ENCODE results near the gene CLCN7. TPM values are rescaled to one million over a fixed set of nuclear protein-coding genes. Genes with fewer than 3 reads are reported as not detected.

Gene CLCN7
- polyA plus RNA-seq, 3 donors: 37.4 to 249 (median 56.5) TPM

- 95% methylated on average over 20 of the region's 22 CpGs for WGBS (ENCODE audit: insufficient coverage)
- no peak overlapping the region for H3K9ac ChIP-seq (ENCODE audit: insufficient read depth, low read length, poor library complexity, severe bottlenecking)
Observed at GRCh38 chr16:1437606-1438005, 37.2 kb downstream of the CLCN7 start.

DNA sequence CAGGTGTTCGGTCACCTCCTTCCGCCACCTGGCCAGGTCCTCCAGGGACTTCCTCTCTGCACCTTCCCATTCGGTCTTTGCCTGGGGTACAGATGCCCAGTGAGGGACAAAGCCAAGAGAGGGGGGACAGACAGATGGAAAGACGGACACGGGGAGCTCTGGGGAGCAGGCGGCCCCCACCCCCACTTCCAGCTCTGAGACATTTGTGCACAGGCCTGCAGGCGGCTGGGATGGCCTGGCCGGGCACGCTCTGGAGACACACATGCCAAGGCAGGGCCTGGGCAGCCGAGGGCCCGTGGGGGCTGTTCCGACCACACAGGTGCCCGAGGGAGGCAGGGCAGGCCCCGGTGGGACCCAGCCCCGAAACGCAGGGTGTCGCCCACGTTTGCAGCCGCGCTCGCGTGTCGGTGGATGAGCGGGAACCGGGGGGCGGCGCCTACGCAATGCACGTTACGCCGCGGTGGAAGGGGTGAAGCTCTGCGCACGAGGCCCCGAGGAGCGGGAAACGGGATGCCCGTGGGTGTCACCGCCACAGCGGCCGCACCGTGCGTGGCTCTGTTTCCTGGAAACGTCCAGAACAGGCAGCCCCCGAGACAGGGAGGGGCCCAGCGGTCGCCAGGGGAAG, 38.0 kb downstream of the CLCN7 start:
- no peaks in the 10 kb centered on the region for H3K79me2 ChIP-seq (ENCODE audit: insufficient read depth, low read length)
- no peak overlapping the region for H3K4me3 Mint-ChIP-seq
- H2AFZ ChIP-seq (ENCODE audit: insufficient read depth, low read depth, low read length, poor library complexity, severe bottlenecking): no peak overlapping the region
- peaks cover 0 to 15% of the 10 kb centered on the region in 2 donors for H3K36me3 Mint-ChIP-seq
- no peak overlapping the region for H3K4me3 ChIP-seq (replicated peaks in 1 of 3; ENCODE audit: low read depth in 2 of 3, low read length in 3 of 3)
- H3K9me3 Mint-ChIP-seq: peaks cover 0 to 2% (median 0%) of the 10 kb centered on the region in 7 donors
- H3K27ac ChIP-seq (ENCODE audit: low read depth in 1 of 2, low read length in 2 of 2): no peak overlapping the region
- TF ChIP-seq, protein P1, sequence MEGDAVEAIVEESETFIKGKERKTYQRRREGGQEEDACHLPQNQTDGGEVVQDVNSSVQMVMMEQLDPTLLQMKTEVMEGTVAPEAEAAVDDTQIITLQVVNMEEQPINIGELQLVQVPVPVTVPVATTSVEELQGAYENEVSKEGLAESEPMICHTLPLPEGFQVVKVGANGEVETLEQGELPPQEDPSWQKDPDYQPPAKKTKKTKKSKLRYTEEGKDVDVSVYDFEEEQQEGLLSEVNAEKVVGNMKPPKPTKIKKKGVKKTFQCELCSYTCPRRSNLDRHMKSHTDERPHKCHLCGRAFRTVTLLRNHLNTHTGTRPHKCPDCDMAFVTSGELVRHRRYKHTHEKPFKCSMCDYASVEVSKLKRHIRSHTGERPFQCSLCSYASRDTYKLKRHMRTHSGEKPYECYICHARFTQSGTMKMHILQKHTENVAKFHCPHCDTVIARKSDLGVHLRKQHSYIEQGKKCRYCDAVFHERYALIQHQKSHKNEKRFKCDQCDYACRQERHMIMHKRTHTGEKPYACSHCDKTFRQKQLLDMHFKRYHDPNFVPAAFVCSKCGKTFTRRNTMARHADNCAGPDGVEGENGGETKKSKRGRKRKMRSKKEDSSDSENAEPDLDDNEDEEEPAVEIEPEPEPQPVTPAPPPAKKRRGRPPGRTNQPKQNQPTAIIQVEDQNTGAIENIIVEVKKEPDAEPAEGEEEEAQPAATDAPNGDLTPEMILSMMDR (IDR thresholded peaks at IDR 0.05): no peak
- H3K4me2 ChIP-seq (replicated peaks; ENCODE audit: extremely low read depth, low read length, poor library complexity, severe bottlenecking): no peak overlapping the region
- peaks cover 0 to 4% of the 10 kb centered on the region in 2 donors for H3K36me3 ChIP-seq (replicated peaks in 1 of 2; ENCODE audit: control insufficient read depth in 1 of 2, insufficient read depth in 2 of 2, low read length in 2 of 2)
- H4K20me1 ChIP-seq (ENCODE audit: insufficient read depth, low read length): no peaks in the 10 kb centered on the region
- peaks cover 3% of the 10 kb centered on the region for H3K4me1 Mint-ChIP-seq
- WGBS (ENCODE audit: insufficient coverage): 94% methylated on average over 45 of the region's 47 CpGs
- no peak overlapping the region for H3K9ac ChIP-seq (ENCODE audit: insufficient read depth, low read length, poor library complexity, severe bottlenecking)
- no peaks in the 10 kb centered on the region for H3K9me3 ChIP-seq (replicated peaks in 1 of 2; ENCODE audit: control insufficient read depth in 1 of 2, insufficient read depth in 1 of 2, low read length in 2 of 2)
- intact Hi-C loops (cut with micrococcal nuclease): no loop called here
- no peak for DNase-seq
- H3K27me3 Mint-ChIP-seq (ENCODE audit: low read depth in 3 of 3): peaks cover 3 to 20% (median 6%) of the 10 kb centered on the region in 3 donors
- peaks cover 0 to 19% of the 10 kb centered on the region in 2 donors for H3K27me3 ChIP-seq (ENCODE audit: control insufficient read depth in 2 of 2, insufficient read depth in 2 of 2, low read length in 2 of 2)
- peaks cover 0 to 13% of the 10 kb centered on the region in 2 donors for H3K4me1 ChIP-seq (ENCODE audit: control insufficient read depth in 1 of 2, insufficient read depth in 2 of 2, low read length in 2 of 2)
- H3K27ac Mint-ChIP-seq: no peak overlapping the region

More at GRCh38 chr16:1437606-1438005, 37.2 kb downstream of the CLCN7 start:
- Mint-ChIP-seq H3K9me3 (no peaks in the 10 kb centered on the region), H3K36me3 (peaks cover 0 to 15% of the 10 kb centered on the region in 2 donors), H3K4me3 (no peak overlapping the region), H3K27ac (no peak overlapping the region), H3K27me3 (ENCODE audit: low read depth in 3 of 3) (peaks cover 0 to 13% (median 3%) of the 10 kb centered on the region in 3 donors), H3K4me1 (no peaks in the 10 kb centered on the region)
- Histone ChIP-seq H3K27me3 (ENCODE audit: control insufficient read depth in 2 of 2, insufficient read depth in 2 of 2, low read length in 2 of 2) (peaks cover 0 to 13% of the 10 kb centered on the region in 2 donors), H4K20me1 (ENCODE audit: insufficient read depth, low read length) (no peaks in the 10 kb centered on the region), H3K36me3 (replicated peaks in 1 of 2; ENCODE audit: control insufficient read depth in 1 of 2, insufficient read depth in 2 of 2, low read length in 2 of 2) (peaks cover 0 to 4% of the 10 kb centered on the region in 2 donors), H3K4me1 (ENCODE audit: control insufficient read depth in 1 of 2, insufficient read depth in 2 of 2, low read length in 2 of 2) (peaks cover 0 to 10% of the 10 kb centered on the region in 2 donors), H3K79me2 (ENCODE audit: insufficient read depth, low read length) (no peaks in the 10 kb centered on the region), H3K27ac (ENCODE audit: low read depth in 1 of 2, low read length in 2 of 2) (no peak overlapping the region), H3K9me3 (replicated peaks in 1 of 2; ENCODE audit: control insufficient read depth in 1 of 2, insufficient read depth in 1 of 2, low read length in 2 of 2) (no peaks in the 10 kb centered on the region), H3K4me3 (replicated peaks in 1 of 3; ENCODE audit: low read depth in 2 of 3, low read length in 3 of 3) (no peak overlapping the region), H2AFZ (ENCODE audit: insufficient read depth, low read depth, low read length, poor library complexity, severe bottlenecking) (no peak overlapping the region), H3K4me2 (replicated peaks; ENCODE audit: extremely low read depth, low read length, poor library complexity, severe bottlenecking) (no peak overlapping the region)
- DNase-seq: no peak
- intact Hi-C loops (cut with micrococcal nuclease): no loop called here
- TF ChIP-seq, protein P1 (IDR thresholded peaks at IDR 0.05): no peak

Data from CD14-positive monocyte (primary cell).